ENCODE results near the gene UBE2Z.
"Not testable (repeated sequence)": the region's sequence is repeated elsewhere in the genome, so short reads cannot be mapped to it uniquely, and the experiment has no call there.

Gene UBE2Z

DNA sequence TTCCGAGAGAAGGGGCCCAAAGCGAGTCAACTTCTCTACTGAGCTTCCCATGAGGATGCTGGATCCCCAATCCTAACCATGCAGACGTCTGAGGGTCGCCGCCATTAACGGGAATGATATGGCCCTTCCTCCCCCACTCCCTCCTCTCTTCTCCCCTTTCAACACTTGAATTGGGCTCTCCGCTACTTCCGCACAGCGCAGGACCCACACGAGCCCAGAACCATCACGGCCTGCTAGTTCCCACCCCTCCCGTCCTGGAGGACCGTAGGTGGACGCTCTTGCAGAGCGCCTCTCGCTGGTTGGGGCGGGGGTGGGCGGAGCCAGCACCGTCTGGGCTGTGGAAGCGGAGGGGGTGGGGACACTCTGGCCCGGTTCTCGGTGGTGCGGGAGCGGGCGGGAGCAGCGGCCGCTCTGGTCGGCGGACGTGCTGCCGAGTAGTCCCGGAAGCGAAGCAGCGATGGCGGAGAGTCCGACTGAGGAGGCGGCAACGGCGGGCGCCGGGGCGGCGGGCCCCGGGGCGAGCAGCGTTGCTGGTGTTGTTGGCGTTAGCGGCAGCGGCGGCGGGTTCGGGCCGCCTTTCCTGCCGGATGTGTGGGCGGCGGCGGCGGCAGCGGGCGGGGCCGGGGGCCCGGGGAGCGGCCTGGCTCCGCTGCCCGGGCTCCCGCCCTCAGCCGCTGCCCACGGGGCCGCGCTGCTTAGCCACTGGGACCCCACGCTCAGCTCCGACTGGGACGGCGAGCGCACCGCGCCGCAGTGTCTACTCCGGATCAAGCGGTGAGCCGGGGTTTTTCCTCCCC is at the start of gene UBE2Z:
Gene UBE2Z (plus strand): TSS at position 361 of the 797 bp plus-strand sequence. CDS start 97 bp downstream, at position 458.
- H3K27me3 Mint-ChIP-seq (ENCODE audit: low read depth), result no peaks in the 10 kb centered on the region
- H3K36me3 Mint-ChIP-seq (ENCODE audit: low read depth), result peaks cover 34% of the 10 kb centered on the region
- H3K27ac Mint-ChIP-seq, result peak within 1 kb of the TSS; percentile 98
- peak within 1 kb of the TSS; percentile 97 for H3K4me3 Mint-ChIP-seq
- H3K9me3 Mint-ChIP-seq, result no peaks in the 10 kb centered on the region
- H3K4me1 Mint-ChIP-seq (ENCODE audit: low read depth), result peaks cover 46% of the 10 kb centered on the region

- H3K4me3 Mint-ChIP-seq, result no peak overlapping the region
- H3K27me3 Mint-ChIP-seq (ENCODE audit: low read depth), result no peaks in the 10 kb centered on the region
- peaks cover 46% of the 10 kb centered on the region for H3K36me3 Mint-ChIP-seq (ENCODE audit: low read depth)
- H3K27ac Mint-ChIP-seq, result no peak overlapping the region
- peaks cover 5% of the 10 kb centered on the region for H3K4me1 Mint-ChIP-seq (ENCODE audit: low read depth)
- no peaks in the 10 kb centered on the region for H3K9me3 Mint-ChIP-seq
Measured at GRCh38 chr17:48860034-48860433, 48.2 kb upstream of the UBE2Z start.

- Mint-ChIP-seq H3K9me3 (no peaks in the 10 kb centered on the region), H3K36me3 (ENCODE audit: low read depth) (peaks cover 43% of the 10 kb centered on the region), H3K4me1 (ENCODE audit: low read depth) (peaks cover 5% of the 10 kb centered on the region), H3K4me3 (no peak overlapping the region), H3K27ac (no peak overlapping the region), H3K27me3 (ENCODE audit: low read depth) (no peaks in the 10 kb centered on the region)
Measured at GRCh38 chr17:48860456-48860855, 47.8 kb upstream of the UBE2Z start.

- Mint-ChIP-seq H3K27ac (no peak overlapping the region), H3K27me3 (ENCODE audit: low read depth) (peaks cover under 1% of the 10 kb centered on the region), H3K4me3 (no peak overlapping the region), H3K36me3 (ENCODE audit: low read depth) (peaks cover 15% of the 10 kb centered on the region), H3K4me1 (ENCODE audit: low read depth) (peaks cover 4% of the 10 kb centered on the region), H3K9me3 (no peaks in the 10 kb centered on the region)
Measured at GRCh38 chr17:48868916-48869500, 39.2 kb upstream of the UBE2Z start.

GRCh38 chr17:48869821-48870318 is 38.3 kb upstream of the UBE2Z start:
- H3K36me3 Mint-ChIP-seq (ENCODE audit: low read depth), result peaks cover 8% of the 10 kb centered on the region
- H3K9me3 Mint-ChIP-seq, result no peaks in the 10 kb centered on the region
- peaks cover 4% of the 10 kb centered on the region for H3K4me1 Mint-ChIP-seq (ENCODE audit: low read depth)
- H3K27me3 Mint-ChIP-seq (ENCODE audit: low read depth), result peaks cover 7% of the 10 kb centered on the region
- no peak overlapping the region for H3K4me3 Mint-ChIP-seq
- H3K27ac Mint-ChIP-seq, result no peak overlapping the region

DNA sequence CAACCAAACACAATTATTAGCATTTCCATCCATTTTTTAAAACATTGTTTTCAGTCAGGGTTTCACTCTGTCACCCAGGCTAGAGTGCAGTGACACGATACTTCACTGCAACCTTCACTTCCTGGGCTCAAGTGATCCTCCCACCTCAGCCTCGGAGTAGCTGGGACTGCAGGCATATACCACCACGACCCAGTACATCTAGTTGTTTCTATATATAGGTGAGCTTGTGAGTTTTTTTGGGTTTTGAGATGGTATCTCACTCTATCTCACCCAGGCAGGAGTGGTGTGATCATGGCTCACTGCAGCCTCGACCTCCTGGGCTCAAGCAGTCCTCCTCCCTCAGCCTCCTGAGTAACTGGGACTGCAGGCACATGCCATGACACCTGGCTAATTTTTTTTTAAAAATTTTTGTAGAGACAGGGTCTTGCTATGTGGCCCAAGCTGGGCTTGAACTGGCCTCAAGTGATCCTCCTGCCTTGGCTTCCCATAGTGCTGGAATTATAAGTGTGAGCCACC is 37.1 kb upstream of the UBE2Z start:
- Mint-ChIP-seq H3K27me3 (ENCODE audit: low read depth) (peaks cover 9% of the 10 kb centered on the region), H3K27ac (no peak overlapping the region), H3K9me3 (no peaks in the 10 kb centered on the region), H3K4me1 (ENCODE audit: low read depth) (peaks cover 4% of the 10 kb centered on the region), H3K36me3 (ENCODE audit: low read depth) (peaks cover 2% of the 10 kb centered on the region), H3K4me3 (no peak overlapping the region)

- H3K27ac Mint-ChIP-seq, result no peak overlapping the region
Measured at GRCh38 chr17:48871551-48872351, 36.5 kb upstream of the UBE2Z start.

GRCh38 chr17:48872409-48872808 is 35.8 kb upstream of the UBE2Z start:
- not testable (repeated sequence) for H3K4me1 Mint-ChIP-seq (ENCODE audit: low read depth); H3K27me3 Mint-ChIP-seq (ENCODE audit: low read depth); H3K9me3 Mint-ChIP-seq; H3K4me3 Mint-ChIP-seq; H3K36me3 Mint-ChIP-seq (ENCODE audit: low read depth); H3K27ac Mint-ChIP-seq

More at GRCh38 chr17:48871551-48872351, 36.5 kb upstream of the UBE2Z start:
- Mint-ChIP-seq H3K27me3 (ENCODE audit: low read depth) (peaks cover 9% of the 10 kb centered on the region), H3K9me3 (no peaks in the 10 kb centered on the region), H3K36me3 (ENCODE audit: low read depth) (no peaks in the 10 kb centered on the region), H3K4me1 (ENCODE audit: low read depth) (peaks cover 4% of the 10 kb centered on the region), H3K4me3 (no peak overlapping the region)

DNA sequence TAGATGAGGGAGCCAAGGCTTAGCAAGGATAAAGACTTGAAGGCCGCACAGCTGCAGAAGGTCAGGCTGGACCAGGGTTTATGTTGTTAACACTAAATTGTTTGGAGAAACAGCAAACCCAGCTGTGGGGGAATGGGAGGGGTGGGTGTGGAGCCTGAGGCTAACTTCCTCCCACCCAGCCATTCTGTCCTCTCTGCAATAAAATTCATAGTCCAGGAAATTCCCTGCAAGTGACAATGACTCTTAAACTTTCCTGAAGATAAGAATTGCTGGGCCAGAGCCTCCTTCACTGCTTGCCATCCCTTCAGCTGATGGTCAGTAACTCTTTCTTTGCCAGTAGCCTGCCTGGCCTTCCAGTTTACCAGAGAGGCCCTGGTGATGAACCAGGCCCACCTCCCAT is 35.0 kb upstream of the UBE2Z start:
- Mint-ChIP-seq H3K36me3 (ENCODE audit: low read depth) (no peaks in the 10 kb centered on the region), H3K4me3 (no peak overlapping the region), H3K4me1 (ENCODE audit: low read depth) (peaks cover 7% of the 10 kb centered on the region), H3K27me3 (ENCODE audit: low read depth) (peaks cover 9% of the 10 kb centered on the region), H3K9me3 (no peaks in the 10 kb centered on the region), H3K27ac (no peak overlapping the region)

DNA sequence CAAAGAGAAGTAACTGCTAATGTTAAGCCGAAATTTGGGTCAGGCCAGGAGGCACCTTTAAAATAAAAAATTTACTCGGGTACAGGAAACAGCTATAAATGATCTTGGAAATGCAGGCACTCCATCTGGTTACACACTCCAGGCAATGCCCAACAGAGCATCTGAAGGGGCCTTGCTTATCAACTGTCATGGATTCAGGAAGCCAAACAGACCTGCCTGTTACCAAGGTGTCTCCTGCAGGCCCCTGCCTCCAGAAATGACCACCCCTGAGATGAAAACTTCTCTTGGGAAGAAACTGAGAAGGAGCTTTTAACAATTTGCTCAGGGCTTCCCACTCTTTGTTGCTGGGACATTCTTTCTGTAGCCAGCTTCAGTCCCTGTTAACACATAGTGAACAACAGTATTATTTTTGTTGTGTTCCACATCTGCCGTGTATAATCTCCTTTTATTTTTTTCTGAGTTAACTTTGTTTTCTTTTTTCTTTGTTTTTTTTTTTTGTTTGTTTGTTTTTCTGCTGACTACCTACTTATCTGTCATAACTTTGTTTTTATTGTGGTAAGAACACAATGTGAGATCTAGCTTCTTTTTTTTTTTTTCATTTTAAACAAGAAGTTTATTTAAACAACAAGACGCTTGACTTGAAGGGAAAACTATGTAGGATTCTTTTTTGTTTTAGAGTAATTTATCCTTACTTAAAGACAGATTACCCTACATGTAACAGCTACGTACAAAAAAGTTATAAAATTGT is 34.3 kb upstream of the UBE2Z start:
- Mint-ChIP-seq H3K4me3 (no peak overlapping the region), H3K27me3 (ENCODE audit: low read depth) (peaks cover 9% of the 10 kb centered on the region), H3K27ac (no peak overlapping the region), H3K9me3 (no peaks in the 10 kb centered on the region), H3K4me1 (ENCODE audit: low read depth) (peaks cover 7% of the 10 kb centered on the region), H3K36me3 (ENCODE audit: low read depth) (no peaks in the 10 kb centered on the region)

- H3K27me3 Mint-ChIP-seq (ENCODE audit: low read depth), result peaks cover 11% of the 10 kb centered on the region
- H3K9me3 Mint-ChIP-seq, result no peaks in the 10 kb centered on the region
- H3K4me3 Mint-ChIP-seq, result no peak overlapping the region
- H3K36me3 Mint-ChIP-seq (ENCODE audit: low read depth), result no peaks in the 10 kb centered on the region
- no peak overlapping the region for H3K27ac Mint-ChIP-seq
- peaks cover 16% of the 10 kb centered on the region for H3K4me1 Mint-ChIP-seq (ENCODE audit: low read depth)
Measured at GRCh38 chr17:48878920-48879898, 29.0 kb upstream of the UBE2Z start.

DNA sequence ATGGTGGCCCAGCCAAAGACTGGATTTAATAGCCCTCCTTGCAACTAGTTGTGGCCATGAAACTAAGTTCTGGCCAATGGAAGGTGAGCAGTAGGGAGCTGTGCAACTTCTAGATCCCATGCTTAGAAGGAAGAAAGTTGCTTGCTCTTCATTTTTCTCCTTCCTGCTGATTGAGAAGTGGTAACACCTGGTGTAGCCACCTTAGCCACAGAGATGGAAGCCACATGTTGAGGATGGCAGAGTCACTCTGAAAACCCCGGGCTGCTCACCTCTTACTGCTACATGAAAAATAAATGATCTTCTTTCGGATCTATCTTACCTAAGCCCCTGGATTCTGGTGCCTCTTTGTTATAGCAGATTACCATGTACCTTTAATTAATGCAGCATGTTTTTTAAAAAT is 25.9 kb upstream of the UBE2Z start:
- Mint-ChIP-seq H3K9me3 (no peaks in the 10 kb centered on the region), H3K27me3 (ENCODE audit: low read depth) (peaks cover 4% of the 10 kb centered on the region), H3K4me1 (ENCODE audit: low read depth) (peaks cover 17% of the 10 kb centered on the region), H3K4me3 (no peak overlapping the region), H3K36me3 (ENCODE audit: low read depth) (no peaks in the 10 kb centered on the region), H3K27ac (no peak overlapping the region)

- Mint-ChIP-seq H3K4me1 (ENCODE audit: low read depth) (peaks cover 14% of the 10 kb centered on the region), H3K27ac (no peak overlapping the region), H3K4me3 (no peak overlapping the region)
Measured at GRCh38 chr17:48883171-48883570, 25.0 kb upstream of the UBE2Z start.

More at GRCh38 chr17:48883171-48883570, 25.0 kb upstream of the UBE2Z start:
- H3K27me3 Mint-ChIP-seq (ENCODE audit: low read depth), result peaks cover 4% of the 10 kb centered on the region
- no peaks in the 10 kb centered on the region for H3K9me3 Mint-ChIP-seq
- no peaks in the 10 kb centered on the region for H3K36me3 Mint-ChIP-seq (ENCODE audit: low read depth)

Measured in T-helper 1 cell treated with Interleukin-12 subunit alpha and Interleukin-12 subunit beta and Interleukin-4 antibody, amounts not matched to agents 30 μg/mL and 1 μg/mL, for 36 hours (primary cell).